ENCODE measurements around the gene SMS. TPM values are rescaled to one million over a fixed set of nuclear protein-coding genes. Genes with fewer than 3 reads are reported as not detected.

SMS gene
- total and polyA plus RNA-seq, 3 donors from 2014 or later: 35.7 to 49.8 (median 38.8) TPM

DNA sequence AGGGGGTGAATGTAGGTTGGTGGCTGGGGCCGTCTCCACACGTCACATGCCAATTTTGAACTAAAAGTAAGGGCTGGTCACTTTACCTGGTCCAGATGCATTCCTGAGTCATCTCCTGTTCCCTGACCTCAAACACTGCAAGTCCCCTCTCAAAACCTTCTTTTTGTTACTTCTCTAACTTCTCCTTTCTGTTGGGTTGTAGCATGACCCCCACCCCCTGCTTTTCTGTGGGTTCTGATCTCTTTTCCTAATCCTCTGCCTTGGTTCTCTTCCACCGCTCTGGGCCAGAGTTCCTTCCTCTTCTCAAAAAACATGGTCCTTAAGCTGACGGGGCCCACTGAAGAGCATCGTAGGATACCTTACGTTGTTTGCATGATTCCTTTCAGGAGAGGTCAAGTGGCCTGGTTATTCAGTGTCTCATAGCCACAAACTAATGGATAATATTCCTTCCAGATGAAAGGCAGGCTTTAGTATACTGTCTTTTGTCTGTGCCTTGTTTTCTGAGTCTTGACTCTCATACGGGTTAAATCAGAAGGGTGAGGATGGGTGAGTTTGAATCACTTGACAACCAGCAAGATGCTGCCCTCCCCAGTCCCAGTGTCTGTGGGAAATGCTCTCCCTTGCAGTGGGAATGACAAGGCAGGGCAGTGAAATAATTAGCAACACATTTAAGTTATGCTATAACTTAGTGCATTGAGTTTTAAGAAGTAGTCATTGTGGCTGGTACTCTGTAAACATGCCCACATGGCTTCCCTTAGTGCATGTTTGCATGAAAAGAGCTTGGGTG lies 15.1 kb downstream of the SMS start:
- intact Hi-C loops (cut with DNase I; ENCODE audit: low total_unique reads): no loop called here
- no peaks in the 10 kb centered on the region for H3K27me3 ChIP-seq
- no peaks in the 10 kb centered on the region for H3K9me3 ChIP-seq
- no peak overlapping the region for H3K4me3 ChIP-seq
- no peaks in the 10 kb centered on the region for H3K36me3 ChIP-seq (ENCODE audit: low read depth, missing control alignments)
- no peak for DNase-seq
- H3K4me1 ChIP-seq: no peaks in the 10 kb centered on the region
- TF ChIP-seq CTCF (IDR thresholded peaks at IDR 0.05): no peak
- no peak for TF ChIP-seq POLR2A (IDR thresholded peaks at IDR 0.05)
- WGBS, 2 donors: 43 to 63% methylated on average over 6 to 7 of the region's 7 CpGs
- no peak overlapping the region for H3K27ac ChIP-seq

GRCh38 chrX:21956783-21957182 lies 16.3 kb downstream of the SMS start:
- DNase-seq: no peak
- WGBS, 2 donors: 91 to 97% methylated on average over 4 to 7 of the region's 7 CpGs

DNA sequence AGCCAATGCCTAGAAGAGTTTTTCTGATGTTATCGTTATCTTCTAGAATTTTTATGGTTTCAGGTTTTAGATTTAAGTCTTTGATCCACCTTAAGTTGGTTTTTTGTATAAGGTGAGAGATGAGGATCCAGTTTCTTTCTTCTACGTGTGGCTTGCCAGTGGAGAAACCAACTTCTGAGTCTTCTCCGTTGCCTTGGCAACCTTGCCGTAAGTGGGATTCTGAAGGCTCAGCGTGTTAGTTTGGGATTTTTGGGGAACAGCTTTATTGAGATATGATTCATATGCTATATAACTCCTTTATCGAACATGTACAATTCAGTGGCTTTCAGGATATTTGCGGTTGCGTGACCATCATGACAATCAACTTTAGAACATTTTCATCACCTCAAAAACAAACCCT lies 17.7 kb downstream of the SMS start:
- peaks cover 6% of the 10 kb centered on the region for H3K4me1 ChIP-seq
- no peak for DNase-seq
- intact Hi-C loops (cut with DNase I; ENCODE audit: low total_unique reads): no loop called here
- WGBS, 2 donors: 75 to 77% methylated on average over 7 to 8 of the region's 8 CpGs
- no peak overlapping the region for H3K4me3 ChIP-seq
- no peaks in the 10 kb centered on the region for H3K9me3 ChIP-seq
- no peaks in the 10 kb centered on the region for H3K36me3 ChIP-seq (ENCODE audit: low read depth, missing control alignments)
- TF ChIP-seq CTCF (IDR thresholded peaks at IDR 0.05): no peak
- no peak for TF ChIP-seq POLR2A (IDR thresholded peaks at IDR 0.05)
- H3K27me3 ChIP-seq: no peaks in the 10 kb centered on the region
- no peak overlapping the region for H3K27ac ChIP-seq

More at GRCh38 chrX:21956783-21957182, 16.3 kb downstream of the SMS start:
- Histone ChIP-seq H3K27ac (no peak overlapping the region), H3K4me1 (peaks cover 6% of the 10 kb centered on the region), H3K9me3 (no peaks in the 10 kb centered on the region), H3K36me3 (ENCODE audit: low read depth, missing control alignments) (no peaks in the 10 kb centered on the region), H3K4me3 (no peak overlapping the region), H3K27me3 (no peaks in the 10 kb centered on the region)
- intact Hi-C loops (cut with DNase I; ENCODE audit: low total_unique reads): no loop called here
- TF ChIP-seq CTCF (IDR thresholded peaks at IDR 0.05) (no peak), POLR2A (IDR thresholded peaks at IDR 0.05) (no peak)

DNA sequence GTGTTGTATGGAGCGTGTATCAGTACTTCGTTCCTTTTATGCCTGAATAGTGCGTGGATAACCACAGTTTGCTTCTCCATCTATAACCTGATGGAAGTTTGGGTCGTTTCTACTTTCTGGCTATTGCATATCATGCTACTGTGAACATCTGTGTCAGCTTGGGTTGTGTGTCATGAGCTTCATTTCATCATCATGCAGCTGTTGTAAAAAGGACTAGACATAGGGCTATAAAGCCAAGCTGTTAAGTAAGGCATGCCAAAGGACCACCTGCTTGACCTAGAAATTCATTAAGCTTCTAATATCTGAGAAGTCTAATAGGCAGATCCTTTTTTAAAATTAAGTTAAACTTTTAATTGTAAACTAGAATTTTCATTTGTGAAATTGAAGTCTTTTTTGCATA lies 18.4 kb downstream of the SMS start:
- 76 to 100% methylated on average over 2 to 4 of the region's 4 CpGs for WGBS, 2 donors
- TF ChIP-seq CTCF (IDR thresholded peaks at IDR 0.05) (no peak), POLR2A (IDR thresholded peaks at IDR 0.05) (no peak)
- no peak for DNase-seq
- H3K36me3 ChIP-seq (ENCODE audit: low read depth, missing control alignments): no peaks in the 10 kb centered on the region
- no peak overlapping the region for H3K4me3 ChIP-seq
- no peaks in the 10 kb centered on the region for H3K27me3 ChIP-seq
- no peak overlapping the region for H3K27ac ChIP-seq
- peaks cover 6% of the 10 kb centered on the region for H3K4me1 ChIP-seq
- intact Hi-C loops (cut with DNase I; ENCODE audit: low total_unique reads): no loop called here
- no peaks in the 10 kb centered on the region for H3K9me3 ChIP-seq

Measured in testis (tissue), 3 donors.